H9 (cell line): ENCODE results near the gene SMIM26. TPM values are rescaled to one million over a fixed set of nuclear protein-coding genes. Genes with fewer than 3 reads are reported as not detected.

ENCODE experiments used
- DNase-seq: peaks from one replicate; pipeline ENCODE4 v3.0.0-alpha.2; 2017
- H2AFZ ChIP-seq: one replicate; pipeline ENCODE4 v1.6.1; 2013; ENCODE audit warnings: mild to moderate bottlenecking, low read length, control low read depth, moderate library complexity
- H2AK5ac ChIP-seq: 2 replicates; pipeline ENCODE4 v1.6.1; 2013; ENCODE audit warnings: low read length, control low read depth, mixed read lengths; ENCODE audit not compliant: insufficient read length
- H2BK120ac ChIP-seq: one replicate; pipeline ENCODE4 v1.6.1; 2013; ENCODE audit warnings: low read depth, mild to moderate bottlenecking, low read length, control low read depth, inconsistent platforms; ENCODE audit not compliant: poor library complexity, severe bottlenecking
- H2BK12ac ChIP-seq: 2 replicates; pipeline ENCODE4 v1.6.1; 2013; ENCODE audit warnings: low read length, control low read depth, mixed read lengths, low read depth; ENCODE audit not compliant: insufficient read length
- H2BK15ac ChIP-seq: 2 replicates; pipeline ENCODE4 v1.6.1; 2013; ENCODE audit warnings: low read depth, low read length, control low read depth
- H2BK20ac ChIP-seq: one replicate; pipeline ENCODE4 v1.6.1; 2013; ENCODE audit warnings: low read depth, mild to moderate bottlenecking, low read length, control low read depth, inconsistent platforms; ENCODE audit not compliant: poor library complexity, severe bottlenecking
- H2BK5ac ChIP-seq: 2 replicates; pipeline ENCODE4 v1.6.1; 2013; ENCODE audit warnings: low read length, control low read depth, mixed read lengths; ENCODE audit not compliant: insufficient read length
- H3K14ac ChIP-seq: 2 replicates; pipeline ENCODE4 v1.6.1; 2013; ENCODE audit warnings: low read length, control low read depth; ENCODE audit not compliant: insufficient read depth
- H3K18ac ChIP-seq: 2 replicates; pipeline ENCODE4 v1.6.1; 2013; ENCODE audit warnings: low read depth, mild to moderate bottlenecking, mixed read lengths, low read length, control low read depth; ENCODE audit not compliant: insufficient read length
- H3K23ac ChIP-seq: 2 replicates; pipeline ENCODE4 v1.6.1; 2013; ENCODE audit warnings: low read length, control low read depth, mixed read lengths, low read depth; ENCODE audit not compliant: insufficient read length
- H3K23me2 ChIP-seq: 2 replicates; pipeline ENCODE4 v1.6.1; 2013; ENCODE audit warnings: low read depth, mild to moderate bottlenecking, mixed read lengths, low read length, control low read depth; ENCODE audit not compliant: insufficient read length, poor library complexity, severe bottlenecking
- H3K27ac ChIP-seq: 2 replicates; pipeline ENCODE4 v1.5.1; 2013; ENCODE audit warnings: low read length, control low read depth, mixed read lengths, low read depth; ENCODE audit not compliant: insufficient read length
- H3K27me3 ChIP-seq: 2 replicates; pipeline ENCODE4 v1.6.1; 2013; ENCODE audit warnings: low read length, control low read depth, inconsistent platforms; ENCODE audit not compliant: insufficient read depth
- H3K4ac ChIP-seq: 2 replicates; pipeline ENCODE4 v1.6.1; 2013; ENCODE audit warnings: low read depth, mild to moderate bottlenecking, control low read depth, inconsistent platforms, low read length, moderate library complexity
- H3K4me1 ChIP-seq: 2 replicates; pipeline ENCODE4 v1.6.1; 2013; ENCODE audit warnings: low read length, control low read depth, inconsistent platforms; ENCODE audit not compliant: insufficient read depth
- H3K4me2 ChIP-seq: 2 replicates; pipeline ENCODE4 v1.6.1; 2013; ENCODE audit warnings: low read length, control low read depth, mixed read lengths; ENCODE audit not compliant: insufficient read length, insufficient read depth
- H3K56ac ChIP-seq: 2 replicates; pipeline ENCODE4 v1.6.1; 2013; ENCODE audit warnings: low read depth, mild to moderate bottlenecking, mixed read lengths, low read length, control low read depth; ENCODE audit not compliant: insufficient read length
- H3K79me1 ChIP-seq: 2 replicates; pipeline ENCODE4 v1.6.1; 2013; ENCODE audit warnings: low read depth, mild to moderate bottlenecking, moderate library complexity, low read length, control low read depth, inconsistent platforms; ENCODE audit not compliant: insufficient read depth, poor library complexity, severe bottlenecking
- H3K79me2 ChIP-seq: 2 replicates; pipeline ENCODE4 v1.6.1; 2013; ENCODE audit warnings: low read length, control low read depth, inconsistent platforms; ENCODE audit not compliant: insufficient read depth
- H3K9ac ChIP-seq: 2 replicates; pipeline ENCODE4 v1.6.1; 2013; ENCODE audit warnings: low read length, control low read depth, mixed read lengths; ENCODE audit not compliant: insufficient read length; ENCODE audit errors: extremely low read depth
- H3K9me3 ChIP-seq: one replicate; pipeline ENCODE4 v1.6.1; 2013; ENCODE audit warnings: low read depth, low read length, inconsistent platforms; ENCODE audit not compliant: control insufficient read depth
- H3T11ph ChIP-seq: one replicate; pipeline ENCODE4 v1.6.1; 2013; ENCODE audit warnings: mild to moderate bottlenecking, low read length, control low read depth, inconsistent platforms
- H4K20me1 ChIP-seq: one replicate; pipeline ENCODE4 v1.6.1; 2013; ENCODE audit not compliant: control insufficient read depth, insufficient read length, insufficient read depth
- H4K5ac ChIP-seq: 2 replicates; pipeline ENCODE4 v1.6.1; 2013; ENCODE audit warnings: low read depth, mild to moderate bottlenecking, mixed read lengths, low read length, control low read depth; ENCODE audit not compliant: insufficient read length
- H4K8ac ChIP-seq: replicated peaks from 2 replicates; pipeline ENCODE4 v1.6.1; 2013; ENCODE audit warnings: low read length, control low read depth, mixed read lengths, low read depth; ENCODE audit not compliant: insufficient read length
- H4K91ac ChIP-seq: 2 replicates; pipeline ENCODE4 v1.6.1; 2013; ENCODE audit warnings: low read depth, mild to moderate bottlenecking, moderate library complexity, mixed read lengths, low read length, control low read depth; ENCODE audit not compliant: insufficient read length
- H3K27ac Mint-ChIP-seq, 3 experiments: 2 replicates in 2 of 3; 3 replicates in 1 of 3; pipeline ENCODE4 v1.8.0; 2020 to 2021; ENCODE audit warnings: mixed read lengths in 3 of 3, mild to moderate bottlenecking in 1 of 3, moderate library complexity in 1 of 3
- H3K27me3 Mint-ChIP-seq: 2 replicates; pipeline ENCODE4 v1.8.0; 2021; ENCODE audit warnings: low read depth, mild to moderate bottlenecking, moderate library complexity, mixed read lengths
- H3K36me3 Mint-ChIP-seq, 3 experiments: 2 replicates in 2 of 3; 3 replicates in 1 of 3; pipeline ENCODE4 v1.8.0; 2020 to 2021; ENCODE audit warnings: low read depth in 3 of 3, mixed read lengths in 3 of 3; ENCODE audit not compliant: insufficient read depth in 1 of 3
- H3K4me1 Mint-ChIP-seq, 2 experiments: 2 replicates each; pipeline ENCODE4 v1.8.0; 2020; ENCODE audit warnings: mixed read lengths in 2 of 2
- H3K4me3 Mint-ChIP-seq, 2 experiments: 2 replicates in 1 of 2; 3 replicates in 1 of 2; pipeline ENCODE4 v1.8.0; 2020 to 2021; ENCODE audit warnings: mild to moderate bottlenecking in 2 of 2, mixed read lengths in 2 of 2, moderate library complexity in 1 of 2
- H3K9me3 Mint-ChIP-seq, 2 experiments: 2 replicates in 1 of 2; 3 replicates in 1 of 2; pipeline ENCODE4 v1.8.0; 2020; ENCODE audit warnings: mild to moderate bottlenecking in 2 of 2, mixed read lengths in 2 of 2, moderate library complexity in 1 of 2
- CTCF ChIP-seq: fragments of 200-600 bp; sonication (generic); conservative IDR thresholded peaks from 3 replicates; pipeline ENCODE4 v1.8.0; 2021; ENCODE audit warnings: antibody characterized with exemption, mild to moderate bottlenecking
- WGBS: extraction: QIAGEN DNeasy Blood & Tissue Kit; methylation state at CpG from one replicate; pipeline ENCODE4 v1.1.7; 2013; ENCODE audit warnings: missing lambda C conversion rate, low lambda C conversion rate, mixed read lengths; ENCODE audit not compliant: insufficient read length; ENCODE audit errors: extremely low coverage; 5-methylcytosine and 5-hydroxymethylcytosine counted together
- total RNA-seq: library from RNA; stranded (reverse); gene quantifications from 2 replicates; pipeline ENCODE4 v1.2.1, GENCODE V29; 2021

SMIM26 gene
- total RNA-seq, 1 experiment from 2014 or later: 75.9 TPM

GRCh38 chr20:18571578-18571977 is 4.3 kb downstream of the SMIM26 start:
- Histone ChIP-seq H3K23me2 (peaks cover 7% of the 10 kb centered on the region), H2BK5ac (no peak overlapping the region), H3K18ac (no peak overlapping the region), H3T11ph (no peak overlapping the region), H2BK15ac (no peak overlapping the region), H2BK20ac (no peak overlapping the region), H4K5ac (no peak overlapping the region), H3K79me1 (no peaks in the 10 kb centered on the region), H3K14ac (no peak overlapping the region), H3K4me2 (no peak overlapping the region), H3K56ac (no peak overlapping the region), H2AFZ (no peak overlapping the region), H2AK5ac (no peak overlapping the region), H3K79me2 (peaks cover 5% of the 10 kb centered on the region; the same call in 1 of the 2 replicates), H2BK120ac (no peak overlapping the region), H4K8ac (no peak overlapping the region), H3K23ac (no peak overlapping the region), H3K9ac (no peak overlapping the region), H4K20me1 (no peaks in the 10 kb centered on the region), H3K4me1 (no peaks in the 10 kb centered on the region), H2BK12ac (no peak overlapping the region), H3K9me3 (no peaks in the 10 kb centered on the region), H3K4ac (no peak overlapping the region), H3K27ac (no peak overlapping the region), H3K27me3 (no peaks in the 10 kb centered on the region), H4K91ac (no peak overlapping the region)
- Mint-ChIP-seq H3K9me3 (no peaks in the 10 kb centered on the region), H3K36me3 (peaks cover 10 to 17% (median 17%) of the 10 kb centered on the region in 3 experiments; a peak in 6 of 7 replicates), H3K27ac (no peak overlapping the region; a peak in 1 of 7 replicates), H3K4me1 (peaks cover 2 to 3% of the 10 kb centered on the region in 2 experiments; a peak in 1 of 4 replicates), H3K27me3 (no peaks in the 10 kb centered on the region), H3K4me3 (no peak overlapping the region)
- WGBS: no CpG with 5 or more reads among the region's 2 CpGs
- no peak for DNase-seq
- no peak for TF ChIP-seq CTCF
